HepG2 (cell line): ENCODE results near the gene IFNL2. TPM values are rescaled to one million over a fixed set of nuclear protein-coding genes. Genes with fewer than 3 reads are reported as not detected.

Experiments
- ATAC-seq: fragments of 200-7000 bp; cut with Tn5 transposase; 3 replicates; pipeline ENCODE4 v1.9.1; 2020; ENCODE audit warnings: mild to moderate bottlenecking, moderate library complexity
- BruUV-seq: library from RNA; stranded (reverse); fragments of 400-500 nt; replicated peaks from 2 replicates; lab custom pipeline; 2021; lab: Mats Ljungman, UMichigan
- CTCF ChIA-PET: fragments of 300-600 bp; formaldehyde crosslinking; extraction: SDS; loops from one replicate; lab custom pipeline; 2021; ENCODE audit warnings: low total read pairs, inconsistent platforms, low intra/inter-chr PET ratio; lab: Yijun Ruan, JAX
- POLR2A ChIA-PET: fragments of 350-600 bp; sonication (Branson Sonifier 250); formaldehyde crosslinking; loops from one replicate; lab custom pipeline; 2020; ENCODE audit warnings: antibody characterized with exemption, inconsistent platforms; lab: Yijun Ruan, JAX
- DNase-seq: peaks from one replicate; pipeline ENCODE4 v3.0.0-alpha.2; 2015; ENCODE audit warnings: low spot score
- FAIRE-seq: peaks from 3 replicates; lab custom pipeline; 2011; peaks lifted over from hg19 to GRCh38; lab: Jason Lieb, UNC
- H2AFZ ChIP-seq: one replicate; pipeline ENCODE4 v1.6.1; 2011; ENCODE audit warnings: low read length, inconsistent platforms
- H3K27ac ChIP-seq: fragments of 300-600 bp; 3 replicates; pipeline ENCODE4 v1.8.0; 2011; ENCODE audit warnings: mixed run types, mild to moderate bottlenecking, mixed read lengths, low read length, inconsistent platforms; ENCODE audit not compliant: insufficient read depth; ENCODE audit errors: extremely low read length
- H3K27me3 ChIP-seq, 2 experiments: fragments of 200-600 bp in 1 of 2; 2 replicates in 1 of 2; 3 replicates in 1 of 2; pipeline versions ENCODE4 v1.6.0 to v1.8.0; 2011; ENCODE audit warnings: low read length in 2 of 2, mild to moderate bottlenecking in 2 of 2, moderate library complexity in 2 of 2, inconsistent platforms in 1 of 2; ENCODE audit not compliant: insufficient read depth in 2 of 2, control insufficient read depth in 1 of 2
- H3K36me3 ChIP-seq, 2 experiments: fragments of 200-600 bp in 1 of 2; replicated peaks in 1 of 2; 2 replicates in 1 of 2; 3 replicates in 1 of 2; pipeline versions ENCODE4 v1.5.1 to v1.8.0; 2011; ENCODE audit warnings: low read length in 2 of 2, inconsistent platforms in 1 of 2; ENCODE audit not compliant: insufficient read depth in 2 of 2, control insufficient read depth in 1 of 2
- H3K4me1 ChIP-seq: 2 replicates; pipeline ENCODE4 v1.5.1; 2012; ENCODE audit warnings: low read length, inconsistent platforms; ENCODE audit not compliant: insufficient read depth
- H3K4me2 ChIP-seq: 2 replicates; pipeline ENCODE4 v1.6.0; 2011; ENCODE audit warnings: low read depth, low read length, inconsistent platforms
- H3K4me3 ChIP-seq, 3 experiments: fragments of 200-600 bp in 1 of 3; sonication (generic), shearing (Covaris generic) in 1 of 3; replicated peaks in 1 of 3; 2 replicates each; pipeline ENCODE4 v1.5.1; 2011 to 2016; ENCODE audit warnings: low read length in 3 of 3, inconsistent platforms in 2 of 3, low read depth in 2 of 3, mild to moderate bottlenecking in 2 of 3, control low read depth in 1 of 3, mixed read lengths in 1 of 3; ENCODE audit not compliant: insufficient read depth in 1 of 3
- H3K79me2 ChIP-seq: one replicate; pipeline ENCODE4 v1.6.1; 2011; ENCODE audit warnings: low read length, inconsistent platforms; ENCODE audit not compliant: insufficient read depth
- H3K9ac ChIP-seq: 2 replicates; pipeline ENCODE4 v1.6.0; 2011; ENCODE audit warnings: mild to moderate bottlenecking, low read depth, low read length, inconsistent platforms; ENCODE audit not compliant: insufficient read depth
- H3K9me3 ChIP-seq: 2 replicates; pipeline ENCODE4 v1.5.1; 2012; ENCODE audit warnings: mild to moderate bottlenecking, low read length
- H4K20me1 ChIP-seq: 2 replicates; pipeline ENCODE4 v1.6.0; 2011; ENCODE audit warnings: inconsistent platforms, mild to moderate bottlenecking, low read length, moderate library complexity; ENCODE audit not compliant: insufficient read depth
- HDAC2 ChIP-seq: sonication (generic); formaldehyde crosslinking; IDR thresholded peaks from 2 replicates; pipeline ENCODE4 v1.4.0; 2020; ENCODE audit warnings: missing genetic modification reagents
- MBD4 ChIP-seq: IDR thresholded peaks from 2 replicates; pipeline ENCODE4 v1.6.1; 2012; ENCODE audit warnings: low read length, inconsistent platforms, borderline replicate concordance
- RARG ChIP-seq: sonication (generic); formaldehyde crosslinking; IDR thresholded peaks from 2 replicates; pipeline ENCODE4 v1.4.0; 2020; ENCODE audit warnings: low read depth, mild to moderate bottlenecking, missing genetic modification reagents
- TARDBP ChIP-seq: sonication (generic); formaldehyde crosslinking; IDR thresholded peaks from 2 replicates; pipeline ENCODE4 v1.8.0; 2022; ENCODE audit warnings: mild to moderate bottlenecking, missing genetic modification reagents
- TEAD2 ChIP-seq: sonication (generic); formaldehyde crosslinking; IDR thresholded peaks from 2 replicates; pipeline ENCODE4 v1.9.0; 2021; ENCODE audit warnings: missing genetic modification reagents
- ZFP82 ChIP-seq: sonication (generic); formaldehyde crosslinking; IDR thresholded peaks from 2 replicates; pipeline ENCODE4 v1.5.1; 2020; ENCODE audit warnings: mild to moderate bottlenecking, missing genetic modification reagents, borderline replicate concordance
- ZNF33B ChIP-seq: sonication (generic); formaldehyde crosslinking; IDR thresholded peaks from 2 replicates; pipeline ENCODE4 v1.5.1; 2020; ENCODE audit warnings: mild to moderate bottlenecking, missing genetic modification reagents
- ZNF468 ChIP-seq: sonication (generic); formaldehyde crosslinking; IDR thresholded peaks from 2 replicates; pipeline ENCODE4 v1.8.0; 2022; ENCODE audit warnings: mild to moderate bottlenecking, moderate library complexity, missing genetic modification reagents
- ZNF777 ChIP-seq: sonication (generic); formaldehyde crosslinking; IDR thresholded peaks from 2 replicates; pipeline ENCODE4 v1.4.0; 2020; ENCODE audit warnings: missing genetic modification reagents
- WGBS: methylation state at CpG from one replicate; pipeline ENCODE4 v1.1.6; 2017; ENCODE audit warnings: low lambda C conversion rate; 5-methylcytosine and 5-hydroxymethylcytosine counted together
- in situ Hi-C: cut with HindIII; loops from 2 replicates; pipeline ENCODE4 v1.10.0; 2017; ENCODE audit warnings: low pct_unique_long_range_greater_than_20kb; ENCODE audit not compliant: extremely low pct_ligation_motif_present
- intact Hi-C: fragments of 100-400 bp; cut with micrococcal nuclease; formaldehyde crosslinking; loops from one replicate; pipeline ENCODE4 v1.10.0; 2022; ENCODE audit not compliant: unreplicated experiment
- polyA plus RNA-seq, 8 experiments: library from polyadenylated mRNA; depleted of rRNA in 3 of 8; stranded (reverse) in 7 of 8; unstranded in 1 of 8; fragments of >200 nt; fragmentation: Illumina TruSeq in 4 of 8; extraction: Trizol in 4 of 8; gene quantifications; 2 replicates each; pipeline versions ENCODE4 v1.2.1 to v1.2.3, GENCODE V29; 2011 to 2016; ENCODE audit warnings: low read depth in 4 of 8, missing spikeins in 1 of 8, mixed read lengths in 1 of 8; ENCODE audit not compliant: insufficient read depth in 1 of 8
- total RNA-seq, 5 experiments: library from RNA; depleted of rRNA; stranded (reverse); fragments of >200 nt; fragmentation: Illumina TruSeq; extraction: Trizol; gene quantifications; 2 replicates each; pipeline ENCODE4 v1.2.3, GENCODE V29; 2016; ENCODE audit warnings: low read depth in 1 of 5
- TF ChIP-seq, protein P1 (sequence below), 2 experiments: fragments of 450-650 bp in 1 of 2; sonication (generic) in 1 of 2; formaldehyde crosslinking; IDR thresholded peaks; 2 replicates each; pipeline versions ENCODE4 v1.5.0 to v1.8.0; 2020 to 2022; ENCODE audit warnings: mild to moderate bottlenecking in 1 of 2, missing genetic modification reagents in 1 of 2

Gene IFNL2
- total and polyA plus RNA-seq, 2 of the 13 experiments (the other 11 are each of a cell fraction or from before 2014, with no cell fraction given), result not detected

DNA sequence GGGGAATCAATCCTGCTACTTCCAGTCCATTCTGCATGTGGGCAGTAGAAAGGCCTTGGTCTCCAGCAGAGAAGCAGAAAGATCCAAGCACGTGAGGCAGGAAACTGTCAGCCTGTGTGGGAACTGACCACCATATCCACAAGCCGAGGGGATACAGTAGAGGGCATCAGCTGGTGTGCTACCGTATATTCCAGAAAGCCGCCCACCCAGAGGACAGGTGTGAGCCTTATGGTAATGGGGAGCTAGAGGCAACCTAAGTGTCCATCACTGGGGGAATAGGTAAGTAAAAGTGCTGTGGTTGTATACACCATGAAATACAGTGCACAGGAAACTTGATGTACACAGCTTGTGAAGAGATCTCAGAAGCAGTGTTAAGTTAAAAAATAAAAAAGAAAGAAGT lies 25.2 kb downstream of the IFNL2 start:
- H2AFZ ChIP-seq, result no peak overlapping the region
- BruUV-seq, result no TSS peak
- no peaks in the 10 kb centered on the region for H3K9me3 ChIP-seq
- no peaks in the 10 kb centered on the region for H3K36me3 ChIP-seq
- FAIRE-seq, result no peak
- peaks cover 0 to 10% of the 10 kb centered on the region in 2 experiments; a peak in 2 of 5 replicates for H3K27me3 ChIP-seq
- H3K4me3 ChIP-seq, result no peak overlapping the region
- H3K27ac ChIP-seq, result no peak overlapping the region
- in situ Hi-C loops, result no loop called here
- TF ChIP-seq RARG (no peak), HDAC2 (CRISPR knock-in tag) (no peak), MBD4 (no peak), ZNF33B (no peak), ZNF777 (CRISPR knock-in tag) (no peak), TEAD2 (CRISPR knock-in tag) (no peak), TARDBP (CRISPR knock-in tag) (no peak), ZFP82 (CRISPR knock-in tag) (no peak), ZNF468 (CRISPR knock-in tag) (no peak)
- TF ChIP-seq, protein P1, sequence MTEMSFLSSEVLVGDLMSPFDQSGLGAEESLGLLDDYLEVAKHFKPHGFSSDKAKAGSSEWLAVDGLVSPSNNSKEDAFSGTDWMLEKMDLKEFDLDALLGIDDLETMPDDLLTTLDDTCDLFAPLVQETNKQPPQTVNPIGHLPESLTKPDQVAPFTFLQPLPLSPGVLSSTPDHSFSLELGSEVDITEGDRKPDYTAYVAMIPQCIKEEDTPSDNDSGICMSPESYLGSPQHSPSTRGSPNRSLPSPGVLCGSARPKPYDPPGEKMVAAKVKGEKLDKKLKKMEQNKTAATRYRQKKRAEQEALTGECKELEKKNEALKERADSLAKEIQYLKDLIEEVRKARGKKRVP (CRISPR knock-in tag; IDR thresholded peaks at IDR 0.05), result no peak
- TF ChIP-seq, all 625 proteins: peak for 0
- no peak for DNase-seq
- no peaks in the 10 kb centered on the region for H3K79me2 ChIP-seq
- no peak overlapping the region for H3K4me2 ChIP-seq
- no peaks in the 10 kb centered on the region for H3K4me1 ChIP-seq
- POLR2A ChIA-PET, result no interaction called here
- H4K20me1 ChIP-seq, result no peaks in the 10 kb centered on the region
- no peak for ATAC-seq
- no peak overlapping the region for H3K9ac ChIP-seq
- WGBS, result 34% methylated on average over 4 of the region's 4 CpGs
- CTCF ChIA-PET, result no interaction called here
- intact Hi-C loops, result no loop called here
